Brain microvascular endothelial cell (primary cell): ENCODE data around the gene CHST12.

Experiments used
- DNase-seq: peaks from one replicate; pipeline ENCODE4 v3.0.0-alpha.2; 2020
- H3K27ac ChIP-seq: fragments of 250-450 bp; sonication (Bioruptor Pico); 2 replicates; pipeline ENCODE4 v1.5.1; 2020; ENCODE audit warnings: mild to moderate bottlenecking, moderate library complexity
- H3K27me3 ChIP-seq: fragments of 250-450 bp; sonication (Bioruptor Pico); replicated peaks from 2 replicates; pipeline ENCODE4 v1.5.1; 2020; ENCODE audit warnings: mild to moderate bottlenecking
- H3K36me3 ChIP-seq: fragments of 250-450 bp; sonication (Bioruptor Pico); replicated peaks from 2 replicates; pipeline ENCODE4 v1.5.1; 2020; ENCODE audit warnings: mild to moderate bottlenecking
- H3K4me3 ChIP-seq: 2 replicates; pipeline ENCODE4 v1.5.1; 2011; ENCODE audit warnings: low read depth, mild to moderate bottlenecking, control low read depth, low read length, moderate library complexity
- in situ Hi-C: cut with HindIII; loops from 2 replicates; pipeline ENCODE4 v1.10.0; 2017; ENCODE audit warnings: low sequenced_read_pairs, low pct_ligation_motif_present
- TF ChIP-seq, protein P1 (sequence below): IDR thresholded peaks from 2 replicates; pipeline ENCODE4 v1.5.1; 2011; ENCODE audit warnings: low read depth, mild to moderate bottlenecking, moderate library complexity, low read length, control low read depth, inconsistent platforms; ENCODE audit errors: missing control alignments

Gene CHST12

GRCh38 chr7:2421943-2422310 lies 18.5 kb downstream of the CHST12 start:
- TF ChIP-seq, protein P1, sequence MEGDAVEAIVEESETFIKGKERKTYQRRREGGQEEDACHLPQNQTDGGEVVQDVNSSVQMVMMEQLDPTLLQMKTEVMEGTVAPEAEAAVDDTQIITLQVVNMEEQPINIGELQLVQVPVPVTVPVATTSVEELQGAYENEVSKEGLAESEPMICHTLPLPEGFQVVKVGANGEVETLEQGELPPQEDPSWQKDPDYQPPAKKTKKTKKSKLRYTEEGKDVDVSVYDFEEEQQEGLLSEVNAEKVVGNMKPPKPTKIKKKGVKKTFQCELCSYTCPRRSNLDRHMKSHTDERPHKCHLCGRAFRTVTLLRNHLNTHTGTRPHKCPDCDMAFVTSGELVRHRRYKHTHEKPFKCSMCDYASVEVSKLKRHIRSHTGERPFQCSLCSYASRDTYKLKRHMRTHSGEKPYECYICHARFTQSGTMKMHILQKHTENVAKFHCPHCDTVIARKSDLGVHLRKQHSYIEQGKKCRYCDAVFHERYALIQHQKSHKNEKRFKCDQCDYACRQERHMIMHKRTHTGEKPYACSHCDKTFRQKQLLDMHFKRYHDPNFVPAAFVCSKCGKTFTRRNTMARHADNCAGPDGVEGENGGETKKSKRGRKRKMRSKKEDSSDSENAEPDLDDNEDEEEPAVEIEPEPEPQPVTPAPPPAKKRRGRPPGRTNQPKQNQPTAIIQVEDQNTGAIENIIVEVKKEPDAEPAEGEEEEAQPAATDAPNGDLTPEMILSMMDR: no peak
- no peak for DNase-seq
- Histone ChIP-seq H3K4me3 (no peak overlapping the region), H3K27ac (no peak overlapping the region), H3K27me3 (no peaks in the 10 kb centered on the region), H3K36me3 (no peaks in the 10 kb centered on the region)
- in situ Hi-C loops: no loop called here

DNA sequence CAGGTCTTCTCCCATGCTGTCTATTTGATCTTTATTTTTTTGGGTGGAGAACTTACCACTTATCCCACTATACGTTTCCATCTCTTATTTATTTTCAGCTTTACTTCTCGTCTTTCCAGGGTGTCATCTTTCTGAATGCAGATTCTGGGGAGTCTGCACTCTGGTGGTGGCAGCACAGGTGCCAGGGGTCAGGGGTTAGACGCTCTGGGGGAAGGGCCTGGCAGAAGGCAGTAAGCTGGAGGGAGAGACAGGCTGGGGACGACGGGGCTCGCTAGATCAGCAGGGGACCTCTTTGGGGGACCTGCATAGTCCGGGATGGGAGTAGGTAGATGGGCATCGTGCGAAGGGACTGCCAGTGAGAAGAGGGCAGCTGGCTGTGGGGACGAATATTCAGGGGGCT lies 22.3 kb downstream of the CHST12 start:
- TF ChIP-seq, protein P1: no peak
- H3K4me3 ChIP-seq: no peak overlapping the region
- no peaks in the 10 kb centered on the region for H3K36me3 ChIP-seq
- H3K27me3 ChIP-seq: no peaks in the 10 kb centered on the region
- in situ Hi-C loops: no loop called here
- no peak for DNase-seq
- no peak overlapping the region for H3K27ac ChIP-seq

GRCh38 chr7:2431260-2431867 lies 28.0 kb downstream of the CHST12 start:
- DNase-seq: no peak
- TF ChIP-seq, protein P1: peak; percentile 71
- H3K27me3 ChIP-seq: no peaks in the 10 kb centered on the region
- no peak overlapping the region for H3K27ac ChIP-seq
- in situ Hi-C loops: no loop called here
- H3K36me3 ChIP-seq: peaks cover 13% of the 10 kb centered on the region
- H3K4me3 ChIP-seq: no peak overlapping the region

GRCh38 chr7:2432910-2433712 lies 29.7 kb downstream of the CHST12 start:
- Histone ChIP-seq H3K27ac (no peak overlapping the region), H3K27me3 (no peaks in the 10 kb centered on the region), H3K4me3 (no peak overlapping the region), H3K36me3 (peaks cover 13% of the 10 kb centered on the region)
- TF ChIP-seq, protein P1: no peak
- no peak for DNase-seq
- in situ Hi-C loops: no loop called here

DNA sequence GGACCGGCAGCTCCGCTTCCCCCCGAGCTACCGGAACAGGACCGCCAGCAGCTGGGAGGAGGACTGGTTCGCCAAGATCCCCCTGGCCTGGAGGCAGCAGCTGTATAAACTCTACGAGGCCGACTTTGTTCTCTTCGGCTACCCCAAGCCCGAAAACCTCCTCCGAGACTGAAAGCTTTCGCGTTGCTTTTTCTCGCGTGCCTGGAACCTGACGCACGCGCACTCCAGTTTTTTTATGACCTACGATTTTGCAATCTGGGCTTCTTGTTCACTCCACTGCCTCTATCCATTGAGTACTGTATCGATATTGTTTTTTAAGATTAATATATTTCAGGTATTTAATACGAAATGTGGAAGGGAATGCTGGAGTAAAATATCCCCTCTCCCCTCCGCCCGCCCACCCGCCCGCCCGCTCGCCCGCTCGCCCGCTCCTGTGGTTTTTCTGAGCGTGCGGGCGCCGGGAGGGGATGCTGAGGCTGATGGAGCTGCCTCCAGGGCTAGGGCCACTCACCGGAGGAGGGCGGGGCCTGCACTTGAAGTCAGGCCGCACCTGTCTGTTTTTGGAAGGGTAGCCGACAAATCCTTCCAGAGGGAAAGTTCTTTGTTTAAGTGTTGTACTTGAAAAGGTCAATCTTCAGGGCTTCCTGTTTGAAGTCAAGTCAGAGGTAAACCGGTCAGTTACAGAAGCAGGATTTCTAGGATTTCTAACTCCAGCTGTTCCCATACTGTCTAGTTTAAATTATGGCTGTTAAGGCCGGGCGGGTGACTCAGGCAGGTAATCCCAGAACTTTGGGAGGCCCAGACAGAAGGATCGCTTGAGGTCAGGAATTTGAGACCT lies 30.5 kb downstream of the CHST12 start:
- Histone ChIP-seq H3K27ac (no peak overlapping the region), H3K36me3 (peaks cover 13% of the 10 kb centered on the region), H3K27me3 (no peaks in the 10 kb centered on the region), H3K4me3 (no peak overlapping the region)
- no peak for DNase-seq
- TF ChIP-seq, protein P1: no peak
- in situ Hi-C loops: no loop called here
